Uterus (tissue), 2 donors: ENCODE data around the gene HAS3.

Experiments
- POLR2A ChIP-seq, 2 donors: fragments of 450-650 bp; IDR thresholded peaks; one replicate each; pipeline ENCODE4 v1.6.1; 2016; ENCODE audit warnings: antibody characterized with exemption in 2 of 2, mild to moderate bottlenecking in 1 of 2, moderate library complexity in 1 of 2
- TF ChIP-seq, protein P1 (sequence below), 4 experiments: fragments of 200-600 bp in 2 of 4; fragments of 450-650 bp in 2 of 4; sonication (generic) in 2 of 4; IDR thresholded peaks; one replicate each; pipeline ENCODE4 v1.5.1; 2016 to 2019; ENCODE audit warnings: antibody characterized with exemption in 4 of 4, mild to moderate bottlenecking in 2 of 4, moderate library complexity in 1 of 4

DNA sequence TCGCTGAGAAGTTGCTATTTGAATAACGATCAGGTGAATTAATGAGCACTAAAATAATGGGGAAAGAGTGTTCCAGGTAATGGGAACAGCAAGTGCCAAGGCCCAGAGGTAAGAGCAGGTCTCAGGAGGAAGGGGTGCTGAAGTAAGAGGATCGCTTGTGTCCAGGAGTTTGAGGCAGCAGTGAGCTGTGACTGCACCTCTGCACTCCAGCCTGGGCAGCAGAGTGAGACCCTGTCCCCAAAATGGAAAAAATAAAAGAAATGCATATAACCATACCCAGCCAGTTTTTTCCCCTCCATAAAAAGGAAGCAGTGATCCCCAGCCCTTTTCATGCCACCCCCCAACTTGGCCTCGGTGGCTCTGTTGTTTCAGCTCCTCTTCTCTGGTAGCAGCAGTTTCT, 16.8 kb upstream of the HAS3 start:
- TF ChIP-seq, protein P1, sequence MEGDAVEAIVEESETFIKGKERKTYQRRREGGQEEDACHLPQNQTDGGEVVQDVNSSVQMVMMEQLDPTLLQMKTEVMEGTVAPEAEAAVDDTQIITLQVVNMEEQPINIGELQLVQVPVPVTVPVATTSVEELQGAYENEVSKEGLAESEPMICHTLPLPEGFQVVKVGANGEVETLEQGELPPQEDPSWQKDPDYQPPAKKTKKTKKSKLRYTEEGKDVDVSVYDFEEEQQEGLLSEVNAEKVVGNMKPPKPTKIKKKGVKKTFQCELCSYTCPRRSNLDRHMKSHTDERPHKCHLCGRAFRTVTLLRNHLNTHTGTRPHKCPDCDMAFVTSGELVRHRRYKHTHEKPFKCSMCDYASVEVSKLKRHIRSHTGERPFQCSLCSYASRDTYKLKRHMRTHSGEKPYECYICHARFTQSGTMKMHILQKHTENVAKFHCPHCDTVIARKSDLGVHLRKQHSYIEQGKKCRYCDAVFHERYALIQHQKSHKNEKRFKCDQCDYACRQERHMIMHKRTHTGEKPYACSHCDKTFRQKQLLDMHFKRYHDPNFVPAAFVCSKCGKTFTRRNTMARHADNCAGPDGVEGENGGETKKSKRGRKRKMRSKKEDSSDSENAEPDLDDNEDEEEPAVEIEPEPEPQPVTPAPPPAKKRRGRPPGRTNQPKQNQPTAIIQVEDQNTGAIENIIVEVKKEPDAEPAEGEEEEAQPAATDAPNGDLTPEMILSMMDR (IDR thresholded peaks at IDR 0.05): no peak
- no peak for TF ChIP-seq POLR2A (IDR thresholded peaks at IDR 0.05)
